Astrocyte of the cerebellum (primary cell): ENCODE results near the gene LRRC45.

Source experiments
- DNase-seq: peaks from one replicate; pipeline ENCODE4 v3.0.0-alpha.2; 2011; ENCODE audit warnings: low read depth
- H3K4me3 ChIP-seq: 2 replicates; pipeline ENCODE4 v1.5.1; 2011; ENCODE audit warnings: mild to moderate bottlenecking, low read depth, low read length, moderate library complexity
- CTCF ChIP-seq: IDR thresholded peaks from 2 replicates; pipeline ENCODE4 v1.5.1; 2012; ENCODE audit warnings: low read length, low read depth, moderate library complexity, mild to moderate bottlenecking; ENCODE audit errors: missing control alignments
- in situ Hi-C: cut with HindIII; loops from 2 replicates; pipeline ENCODE4 v1.10.0; 2017; ENCODE audit warnings: low sequenced_read_pairs

The LRRC45 gene

DNA sequence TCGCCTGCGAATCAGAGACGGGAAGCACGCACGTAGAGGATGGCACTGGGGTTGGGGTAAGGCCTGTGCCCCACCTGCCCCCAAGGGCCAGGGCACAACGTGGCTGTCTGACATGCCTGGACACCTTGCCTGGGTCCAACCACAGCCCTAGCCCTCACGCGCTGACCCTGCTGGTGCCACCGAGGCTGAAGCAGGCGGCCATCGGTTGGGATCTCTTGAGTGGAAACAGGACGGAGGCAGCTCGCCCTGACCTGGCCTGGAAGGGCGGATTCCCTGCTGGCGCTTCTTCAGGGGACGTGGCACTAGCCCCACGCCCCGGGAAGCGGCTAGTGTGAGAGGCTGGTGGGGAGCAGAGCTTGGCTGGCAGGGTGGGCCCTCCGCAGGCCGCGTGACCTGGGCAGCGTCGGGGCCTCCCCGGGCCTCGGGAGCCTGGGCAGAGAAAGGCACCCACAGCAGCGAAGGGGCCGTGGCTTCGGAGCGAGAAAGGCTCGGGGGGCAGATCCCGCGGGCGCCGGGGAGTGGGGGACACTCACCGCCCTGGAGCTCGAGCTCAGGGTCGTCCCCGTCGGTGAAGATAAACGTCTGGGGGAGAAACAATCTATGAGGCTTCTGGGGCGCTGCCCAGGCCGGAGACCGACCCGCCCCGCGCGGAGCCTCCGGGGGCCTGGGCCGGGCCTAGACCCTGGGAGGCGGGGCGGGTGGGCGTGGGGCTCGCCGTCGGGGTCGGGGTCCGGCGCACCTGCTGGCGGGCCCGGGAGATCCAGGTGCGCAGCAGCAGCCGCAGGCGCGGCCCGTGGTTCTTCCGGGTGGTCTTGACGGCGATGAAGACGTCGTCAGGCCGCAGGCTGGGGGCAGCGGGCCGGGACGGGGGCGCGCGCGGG, 27.9 kb downstream of the LRRC45 start:
- no peak for TF ChIP-seq CTCF
- no peak for DNase-seq
- H3K4me3 ChIP-seq = peak overlapping the region; percentile 76
- in situ Hi-C loops = no loop called here

DNA sequence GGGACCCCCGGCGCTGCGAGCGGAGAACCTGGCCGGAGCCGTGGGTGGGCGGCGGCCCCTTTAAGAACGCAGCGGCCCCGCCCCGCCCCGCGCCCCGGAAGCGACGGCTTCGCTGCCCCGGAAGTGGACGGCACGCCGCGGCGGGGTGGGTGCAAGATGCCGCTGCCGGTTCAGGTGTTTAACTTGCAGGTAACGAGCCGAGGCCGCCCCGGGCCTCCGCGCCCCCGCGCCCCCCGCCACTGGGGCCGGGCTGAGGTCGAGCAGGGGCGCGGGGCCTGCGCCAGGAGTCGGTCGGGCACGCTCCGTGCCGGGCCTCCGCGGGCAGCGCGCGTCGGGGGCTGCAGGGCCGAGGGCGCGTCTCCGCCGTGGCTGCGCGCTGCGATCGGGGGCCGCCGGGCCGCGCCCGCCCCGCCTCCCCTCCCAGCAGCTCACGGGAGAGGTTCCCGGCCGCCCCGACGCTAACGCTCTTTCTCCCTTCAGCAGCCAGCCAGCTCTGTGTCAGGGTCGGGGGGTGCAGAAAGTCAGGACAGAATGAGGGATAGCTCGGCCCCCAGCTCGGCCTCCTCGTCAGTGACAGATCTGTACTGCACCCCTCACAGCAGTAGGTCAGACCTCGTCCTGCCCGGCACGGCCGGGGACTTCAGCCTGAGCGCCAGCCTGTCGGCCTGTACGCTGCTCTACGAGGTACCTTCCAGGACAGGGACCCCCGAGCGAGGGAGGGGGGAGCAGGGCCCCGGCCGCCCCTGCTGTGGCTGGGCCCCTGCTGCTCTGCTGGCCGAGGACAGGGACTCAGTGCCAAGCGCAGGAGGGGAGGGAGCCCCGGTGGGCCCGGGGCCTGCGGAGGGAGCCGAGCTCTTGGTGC, 28.9 kb downstream of the LRRC45 start, which contains the start of the genes GPS1 and RFNG:
GPS1 (plus strand) TSS at position 123 of the 862 bp plus-strand sequence; CDS start at position 157, 34 bp downstream.
RFNG (minus strand) TSS at position 36 of the 862 bp plus-strand sequence. CDS start 45 bp downstream, outside the sequence.
- no peak for TF ChIP-seq CTCF
- no peak for DNase-seq

DNA sequence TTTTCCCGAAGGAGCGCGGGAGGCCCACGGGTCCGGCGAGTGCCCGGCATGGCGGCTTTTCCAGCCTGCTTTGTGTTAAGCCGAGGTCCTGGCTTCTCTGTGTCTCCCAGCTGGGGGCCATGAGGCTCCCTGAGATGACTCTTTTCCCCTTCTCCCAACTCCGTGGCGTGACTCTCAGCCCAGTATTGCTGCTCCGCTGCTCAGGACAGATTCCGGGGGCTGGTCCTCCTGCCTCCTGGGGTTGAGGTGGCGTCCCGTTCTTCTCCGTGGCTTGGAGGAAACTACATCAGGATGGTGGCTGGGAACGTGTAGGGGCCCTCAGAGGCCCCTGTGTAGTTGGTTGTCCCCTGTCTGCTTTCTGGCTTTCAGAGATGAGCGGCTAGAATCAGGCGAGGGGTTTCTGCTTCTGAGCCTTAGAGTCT, 29.5 kb downstream of the LRRC45 start:
- TF ChIP-seq CTCF = no peak
- H3K4me3 ChIP-seq = peak overlapping the region; percentile 76
- no peak for DNase-seq
- in situ Hi-C loops = no loop called here

More for the DNA sequence above, 28.9 kb downstream of the LRRC45 start, which contains the start of the genes GPS1 and RFNG:
- peak within 1 kb of the TSS; percentile 76 for H3K4me3 ChIP-seq
- in situ Hi-C loops = no loop called here

GRCh38 chr17:82053130-82053529, 30.0 kb downstream of the LRRC45 start:
- DNase-seq = no peak
- in situ Hi-C loops = no loop called here
- no peak for TF ChIP-seq CTCF
- H3K4me3 ChIP-seq = peak overlapping the region; percentile 76

GRCh38 chr17:82053556-82054263, 30.6 kb downstream of the LRRC45 start:
- no peak for DNase-seq
- in situ Hi-C loops = no loop called here
- no peak overlapping the region for H3K4me3 ChIP-seq
- TF ChIP-seq CTCF = no peak
